Measurements from ENCODE around the gene EZH1. TPM values are rescaled to one million over a fixed set of nuclear protein-coding genes. Genes with fewer than 3 reads are reported as not detected.
A peak's percentile ranks its signal among the peaks of the same experiment; 100 is the strongest.
"Not testable (repeated sequence)": the region's sequence is repeated elsewhere in the genome, so short reads cannot be mapped to it uniquely, and the experiment has no call there.

The EZH1 gene
- total RNA-seq, 1 donor from 2014 or later, result 56.2 TPM

- Histone ChIP-seq H3K27me3 (ENCODE audit: low read depth) (no peaks in the 10 kb centered on the region), H3K9me3 (no peaks in the 10 kb centered on the region), H3K4me1 (peaks cover 22% of the 10 kb centered on the region), H3K36me3 (peaks cover 41% of the 10 kb centered on the region), H3K4me3 (peak overlapping the region; percentile 87), H3K27ac (no peak overlapping the region)
- TF ChIP-seq CTCF (IDR thresholded peaks at IDR 0.05), result no peak
- ATAC-seq, result no peak
- intact Hi-C loops (cut with DNase I), result no loop called here
- DNase-seq, result no peak
These were observed 29.4 kb upstream of the EZH1 start for GRCh38 chr17:42774066-42774745.

GRCh38 chr17:42773290-42774035 is 28.6 kb upstream of the EZH1 start, which contains the start of gene VPS25:
VPS25 (plus strand) TSS chr17:42773449; CDS start chr17:42773476, 27 bp downstream.
- peak; percentile 83 for DNase-seq
- Histone ChIP-seq H3K4me1 (peaks cover 22% of the 10 kb centered on the region), H3K27ac (peak within 1 kb of the TSS; percentile 85), H3K36me3 (peaks cover 33% of the 10 kb centered on the region), H3K27me3 (ENCODE audit: low read depth) (no peaks in the 10 kb centered on the region), H3K4me3 (peak within 1 kb of the TSS; percentile 87), H3K9me3 (no peaks in the 10 kb centered on the region)
- TF ChIP-seq CTCF (IDR thresholded peaks at IDR 0.05), result peak; percentile 17
- intact Hi-C loops (cut with DNase I), result no loop called here
- ATAC-seq, result peak; percentile 94 to 97

GRCh38 chr17:42772945-42773289 is 28.1 kb upstream of the EZH1 start:
- H3K4me3 ChIP-seq, result peak overlapping the region; percentile 87
- no peak for TF ChIP-seq CTCF (IDR thresholded peaks at IDR 0.05)
- no peaks in the 10 kb centered on the region for H3K9me3 ChIP-seq
- H3K27me3 ChIP-seq (ENCODE audit: low read depth), result no peaks in the 10 kb centered on the region
- ATAC-seq (peak in 1 of 2 donors; percentile 4), DNase-seq (no peak)
- H3K36me3 ChIP-seq, result peaks cover 28% of the 10 kb centered on the region
- peak overlapping the region; percentile 85 for H3K27ac ChIP-seq
- intact Hi-C loops (cut with DNase I), result no loop called here
- H3K4me1 ChIP-seq, result peaks cover 22% of the 10 kb centered on the region

- H3K36me3 ChIP-seq; H3K4me3 ChIP-seq; DNase-seq; intact Hi-C loops (cut with DNase I); H3K9me3 ChIP-seq; ATAC-seq; H3K27ac ChIP-seq; H3K27me3 ChIP-seq (ENCODE audit: low read depth): not testable (repeated sequence)
- peaks cover 22% of the 10 kb centered on the region for H3K4me1 ChIP-seq
These were observed 25.1 kb upstream of the EZH1 start for GRCh38 chr17:42769964-42770363.

- H3K36me3 ChIP-seq; H3K9me3 ChIP-seq; H3K27ac ChIP-seq; H3K4me3 ChIP-seq; H3K27me3 ChIP-seq (ENCODE audit: low read depth); ATAC-seq; DNase-seq; intact Hi-C loops (cut with DNase I): not testable (repeated sequence)
- H3K4me1 ChIP-seq, result peaks cover 18% of the 10 kb centered on the region
These were observed 23.2 kb upstream of the EZH1 start for GRCh38 chr17:42768006-42768405.

GRCh38 chr17:42767512-42767911 is 22.7 kb upstream of the EZH1 start:
- H3K36me3 ChIP-seq, result no peaks in the 10 kb centered on the region
- no peaks in the 10 kb centered on the region for H3K9me3 ChIP-seq
- peaks cover 13% of the 10 kb centered on the region for H3K4me1 ChIP-seq
- no peak overlapping the region for H3K27ac ChIP-seq
- DNase-seq (no peak), ATAC-seq (no peak)
- no peak for TF ChIP-seq CTCF (IDR thresholded peaks at IDR 0.05)
- H3K4me3 ChIP-seq, result no peak overlapping the region
- intact Hi-C loops (cut with DNase I), result no loop called here
- no peaks in the 10 kb centered on the region for H3K27me3 ChIP-seq (ENCODE audit: low read depth)

Measured in lower lobe of right lung (tissue), 2 donors.